ENCODE data around the gene TXK.

TXK gene

GRCh38 chr4:48071191-48071590 lies 62.9 kb downstream of the TXK start:
- no peak overlapping the region for H3K27ac ChIP-seq (ENCODE audit: extremely low read depth, low read depth, low read length)
- no peaks in the 10 kb centered on the region for H3K9me3 ChIP-seq (ENCODE audit: control insufficient read depth, insufficient read depth, low read depth, low read length)
- CTCF ChIA-PET = interaction anchor here (0.6 to 0.9 kb wide), 2 partner anchors 16 to 263 kb away, joined by 3 to 4 read pairs; no protein-coding TSS in a partner anchor
- H3K4me1 ChIP-seq (ENCODE audit: control insufficient read depth, insufficient read depth, low read length) = no peaks in the 10 kb centered on the region
- no peaks in the 10 kb centered on the region for H3K36me3 ChIP-seq (ENCODE audit: control insufficient read depth in 2 of 2, insufficient read depth in 1 of 2, low read length in 2 of 2)
- no peak overlapping the region for H3K4me3 ChIP-seq (ENCODE audit: low read depth, low read length)
- no peak for TF ChIP-seq ZNF335 (tag by site-specific recombination; conservative IDR thresholded peaks at IDR 0.05)
- no peak for TF ChIP-seq ZEB2 (tag by site-specific recombination; IDR thresholded peaks at IDR 0.05)
- TF ChIP-seq MEIS1 (CRISPR knock-in tag; IDR thresholded peaks at IDR 0.05; ENCODE audit: borderline replicate concordance) = no peak
- no peak for TF ChIP-seq ZNF398 (tag by site-specific recombination; IDR thresholded peaks at IDR 0.05)
- TF ChIP-seq GLI4 (tag by site-specific recombination; IDR thresholded peaks at IDR 0.05) = no peak
- no peak for TF ChIP-seq ZNF2 (tag by site-specific recombination; IDR thresholded peaks at IDR 0.05)
- TF ChIP-seq ZNF175 (tag by site-specific recombination; IDR thresholded peaks at IDR 0.05) = no peak
- no peak for TF ChIP-seq KLF9 (tag by site-specific recombination; IDR thresholded peaks at IDR 0.05; ENCODE audit: low read depth)
- no peak for TF ChIP-seq ZNF416 (tag by site-specific recombination; IDR thresholded peaks at IDR 0.05)
- no peak for TF ChIP-seq ZSCAN18 (tag by site-specific recombination; IDR thresholded peaks at IDR 0.05)
- no peak for TF ChIP-seq ZNF843 (tag by site-specific recombination; IDR thresholded peaks at IDR 0.05)
- no peak for TF ChIP-seq ZNF830 (tag by site-specific recombination; IDR thresholded peaks at IDR 0.05; ENCODE audit: low read depth)
- no peak for TF ChIP-seq ZNF274 (IDR thresholded peaks at IDR 0.05; ENCODE audit: low read length)
- TF ChIP-seq ZNF274 (tag by site-specific recombination; IDR thresholded peaks at IDR 0.05; ENCODE audit: borderline replicate concordance) = no peak
- no peak for TF ChIP-seq ZNF785 (tag by site-specific recombination; IDR thresholded peaks at IDR 0.05)
- TF ChIP-seq ZNF707 (tag by site-specific recombination; IDR thresholded peaks at IDR 0.05) = no peak
- no peak for TF ChIP-seq KLF8 (tag by site-specific recombination; IDR thresholded peaks at IDR 0.05)
- TF ChIP-seq PRDM1 (tag by site-specific recombination; IDR thresholded peaks at IDR 0.05) = no peak
- no peak for TF ChIP-seq ZNF138 (tag by site-specific recombination; IDR thresholded peaks at IDR 0.05; ENCODE audit: borderline replicate concordance)
- no peak for TF ChIP-seq ATF2 (tag by site-specific recombination; IDR thresholded peaks at IDR 0.05; ENCODE audit: low read depth)
- no peak for TF ChIP-seq ZBTB10 (tag by site-specific recombination; IDR thresholded peaks at IDR 0.05)
- POLR2A ChIA-PET = no interaction called here

Measured in HEK293 (cell line).